CD8-positive, alpha-beta memory T cell (primary cell): Measurements from ENCODE around the gene C10orf90. TPM values are rescaled to one million over a fixed set of nuclear protein-coding genes. Genes with fewer than 3 reads are reported as not detected.

Source experiments
- CTCF ChIA-PET: fragments of 350-600 bp; sonication (Branson Sonifier 250); formaldehyde crosslinking; loops from one replicate; lab custom pipeline; 2021; ENCODE audit warnings: antibody characterized with exemption; lab: Charles Lee
- POLR2A ChIA-PET: fragments of 350-600 bp; sonication (Branson Sonifier 250); formaldehyde crosslinking; loops from one replicate; lab custom pipeline; 2021; ENCODE audit warnings: antibody characterized with exemption; lab: Charles Lee
- DNase-seq, 5 donors: peaks; one replicate each; pipeline versions ENCODE4 v3.0.0 to v3.0.0-alpha.2; 2020 to 2022; ENCODE audit warnings: mixed read lengths in 1 of 5
- H3K27ac ChIP-seq: one replicate; pipeline ENCODE4 v1.7.0; 2013; ENCODE audit warnings: low read depth, mild to moderate bottlenecking, low read length, moderate library complexity
- H3K27me3 ChIP-seq: 2 replicates; pipeline ENCODE4 v1.7.0; 2013; ENCODE audit warnings: low read length, mild to moderate bottlenecking; ENCODE audit not compliant: insufficient read depth, poor library complexity, severe bottlenecking
- H3K36me3 ChIP-seq: 2 replicates; pipeline ENCODE4 v1.7.0; 2013; ENCODE audit warnings: mild to moderate bottlenecking, low read length, moderate library complexity; ENCODE audit not compliant: insufficient read depth
- H3K4me1 ChIP-seq: 2 replicates; pipeline ENCODE4 v1.7.0; 2013; ENCODE audit warnings: mild to moderate bottlenecking, low read length, moderate library complexity; ENCODE audit not compliant: insufficient read depth
- H3K4me3 ChIP-seq: 2 replicates; pipeline ENCODE4 v1.7.0; 2013; ENCODE audit warnings: mild to moderate bottlenecking, low read length
- H3K9me3 ChIP-seq: 2 replicates; pipeline ENCODE4 v1.7.0; 2013; ENCODE audit warnings: mild to moderate bottlenecking, low read length
- H3K27ac Mint-ChIP-seq, 8 donors: one replicate each; pipeline ENCODE4 v1.8.0; 2020 to 2021; ENCODE audit warnings: mixed read lengths in 8 of 8, mild to moderate bottlenecking in 6 of 8, inconsistent platforms in 3 of 8, moderate library complexity in 3 of 8
- H3K27me3 Mint-ChIP-seq, 2 donors: one replicate each; pipeline ENCODE4 v1.8.0; 2020 to 2021; ENCODE audit warnings: mixed read lengths in 2 of 2, mild to moderate bottlenecking in 1 of 2, moderate library complexity in 1 of 2
- H3K36me3 Mint-ChIP-seq, 3 donors: one replicate each; pipeline ENCODE4 v1.8.0; 2020 to 2021; ENCODE audit warnings: mixed read lengths in 3 of 3, inconsistent platforms in 1 of 3, mild to moderate bottlenecking in 1 of 3
- H3K4me1 Mint-ChIP-seq, 3 donors: one replicate each; pipeline ENCODE4 v1.8.0; 2020 to 2021; ENCODE audit warnings: mixed read lengths in 3 of 3, inconsistent platforms in 1 of 3, mild to moderate bottlenecking in 1 of 3
- H3K4me3 Mint-ChIP-seq, 7 donors: one replicate each; pipeline ENCODE4 v1.8.0; 2020 to 2021; ENCODE audit warnings: mixed read lengths in 7 of 7, mild to moderate bottlenecking in 6 of 7, moderate library complexity in 4 of 7, inconsistent platforms in 2 of 7
- H3K9me3 Mint-ChIP-seq, 5 donors: one replicate each; pipeline ENCODE4 v1.8.0; 2020 to 2022; ENCODE audit warnings: mixed read lengths in 5 of 5, mild to moderate bottlenecking in 3 of 5, moderate library complexity in 2 of 5, inconsistent platforms in 1 of 5
- polyA plus RNA-seq: library from polyadenylated mRNA; unstranded; fragments of 300-500 nt; fragmentation: Illumina TruSeq; gene quantifications from one replicate; pipeline ENCODE4 v1.2.3, GENCODE V29; 2021
- total RNA-seq, 2 experiments: library from RNA; stranded (reverse); gene quantifications; one replicate each; pipeline ENCODE4 v1.2.3, GENCODE V29; 2021

C10orf90 gene
- total and polyA plus RNA-seq, 3 experiments from 2014 or later: not detected

DNA sequence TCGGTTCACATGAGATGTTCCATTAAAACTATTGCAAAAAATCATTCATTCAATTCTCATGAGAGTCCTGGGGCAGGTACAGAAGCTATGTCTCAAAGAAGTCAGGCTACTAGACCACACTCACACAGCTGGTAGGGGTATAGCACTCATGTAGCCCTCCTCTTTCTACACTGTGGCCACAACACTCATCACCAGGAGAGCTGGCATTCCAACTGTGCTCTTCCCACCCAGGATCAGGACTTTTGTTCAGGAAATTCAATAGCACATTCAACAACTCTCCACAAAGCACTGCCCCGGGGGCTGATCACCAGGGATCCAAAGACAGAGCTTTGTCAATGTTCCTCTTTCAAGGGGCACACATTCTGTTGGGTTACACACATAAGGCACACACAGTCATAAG is 31.0 kb upstream of the C10orf90 start:
- Mint-ChIP-seq H3K36me3 (peaks cover 0 to 1% (median 0%) of the 10 kb centered on the region in 3 donors), H3K4me1 (no peaks in the 10 kb centered on the region), H3K27me3 (peaks cover 0 to 2% of the 10 kb centered on the region in 2 donors), H3K4me3 (no peak overlapping the region), H3K9me3 (peaks cover 0 to 8% (median 3%) of the 10 kb centered on the region in 5 donors), H3K27ac (no peak overlapping the region)
- DNase-seq: no peak
- POLR2A ChIA-PET: no interaction called here
- Histone ChIP-seq H3K27me3 (no peaks in the 10 kb centered on the region), H3K4me1 (no peaks in the 10 kb centered on the region), H3K4me3 (no peak overlapping the region), H3K9me3 (no peaks in the 10 kb centered on the region), H3K27ac (no peak overlapping the region), H3K36me3 (no peaks in the 10 kb centered on the region)
- CTCF ChIA-PET: no interaction called here

- Mint-ChIP-seq H3K27ac (no peak overlapping the region), H3K27me3 (no peaks in the 10 kb centered on the region), H3K36me3 (peaks cover 0 to 1% (median 0%) of the 10 kb centered on the region in 3 donors), H3K4me3 (no peak overlapping the region), H3K4me1 (no peaks in the 10 kb centered on the region), H3K9me3 (peaks cover 0 to 11% (median 5%) of the 10 kb centered on the region in 5 donors)
- Histone ChIP-seq H3K9me3 (no peaks in the 10 kb centered on the region), H3K4me1 (no peaks in the 10 kb centered on the region), H3K27ac (no peak overlapping the region), H3K4me3 (no peak overlapping the region), H3K36me3 (no peaks in the 10 kb centered on the region), H3K27me3 (no peaks in the 10 kb centered on the region)
- no peak for DNase-seq
- ChIA-PET POLR2A (no interaction called here), CTCF (no interaction called here)
These were observed 26.2 kb upstream of the C10orf90 start for GRCh38 chr10:126696684-126697083.

- no peak overlapping the region for H3K27ac Mint-ChIP-seq
- no peaks in the 10 kb centered on the region for H3K27me3 ChIP-seq
- no peaks in the 10 kb centered on the region for H3K4me1 ChIP-seq
- H3K27ac ChIP-seq: no peak overlapping the region
- no peak for DNase-seq
- H3K4me1 Mint-ChIP-seq: no peaks in the 10 kb centered on the region
- no peak overlapping the region for H3K4me3 Mint-ChIP-seq
- H3K9me3 ChIP-seq: no peaks in the 10 kb centered on the region
- CTCF ChIA-PET: no interaction called here
- no peaks in the 10 kb centered on the region for H3K27me3 Mint-ChIP-seq
- H3K9me3 Mint-ChIP-seq: peaks cover 0 to 10% (median 3%) of the 10 kb centered on the region in 5 donors
- H3K36me3 ChIP-seq: no peaks in the 10 kb centered on the region
- H3K4me3 ChIP-seq: no peak overlapping the region
- H3K36me3 Mint-ChIP-seq: no peaks in the 10 kb centered on the region
- POLR2A ChIA-PET: no interaction called here
These were observed 21.0 kb upstream of the C10orf90 start for GRCh38 chr10:126691456-126691855.

- Histone ChIP-seq H3K27ac (no peak overlapping the region), H3K9me3 (no peaks in the 10 kb centered on the region), H3K4me1 (no peaks in the 10 kb centered on the region), H3K27me3 (no peaks in the 10 kb centered on the region), H3K36me3 (no peaks in the 10 kb centered on the region), H3K4me3 (no peak overlapping the region)
- peaks cover 0 to 10% (median 3%) of the 10 kb centered on the region in 5 donors for H3K9me3 Mint-ChIP-seq
- no peaks in the 10 kb centered on the region for H3K36me3 Mint-ChIP-seq
- POLR2A ChIA-PET: no interaction called here
- CTCF ChIA-PET: no interaction called here
- H3K4me1 Mint-ChIP-seq: no peaks in the 10 kb centered on the region
- H3K27me3 Mint-ChIP-seq: no peaks in the 10 kb centered on the region
- no peak for DNase-seq
- no peak overlapping the region for H3K4me3 Mint-ChIP-seq
- no peak overlapping the region for H3K27ac Mint-ChIP-seq
These were observed 20.0 kb upstream of the C10orf90 start for GRCh38 chr10:126690534-126690933.

GRCh38 chr10:126689461-126689994 is 19.0 kb upstream of the C10orf90 start:
- DNase-seq: no peak
- Histone ChIP-seq H3K4me3 (no peak overlapping the region), H3K36me3 (no peaks in the 10 kb centered on the region), H3K27me3 (no peaks in the 10 kb centered on the region), H3K9me3 (no peaks in the 10 kb centered on the region), H3K4me1 (no peaks in the 10 kb centered on the region), H3K27ac (no peak overlapping the region)
- Mint-ChIP-seq H3K4me1 (no peaks in the 10 kb centered on the region), H3K36me3 (no peaks in the 10 kb centered on the region), H3K27me3 (no peaks in the 10 kb centered on the region), H3K9me3 (peaks cover 0 to 6% (median 2%) of the 10 kb centered on the region in 5 donors), H3K27ac (no peak overlapping the region), H3K4me3 (no peak overlapping the region)
- POLR2A ChIA-PET: no interaction called here
- CTCF ChIA-PET: no interaction called here

DNA sequence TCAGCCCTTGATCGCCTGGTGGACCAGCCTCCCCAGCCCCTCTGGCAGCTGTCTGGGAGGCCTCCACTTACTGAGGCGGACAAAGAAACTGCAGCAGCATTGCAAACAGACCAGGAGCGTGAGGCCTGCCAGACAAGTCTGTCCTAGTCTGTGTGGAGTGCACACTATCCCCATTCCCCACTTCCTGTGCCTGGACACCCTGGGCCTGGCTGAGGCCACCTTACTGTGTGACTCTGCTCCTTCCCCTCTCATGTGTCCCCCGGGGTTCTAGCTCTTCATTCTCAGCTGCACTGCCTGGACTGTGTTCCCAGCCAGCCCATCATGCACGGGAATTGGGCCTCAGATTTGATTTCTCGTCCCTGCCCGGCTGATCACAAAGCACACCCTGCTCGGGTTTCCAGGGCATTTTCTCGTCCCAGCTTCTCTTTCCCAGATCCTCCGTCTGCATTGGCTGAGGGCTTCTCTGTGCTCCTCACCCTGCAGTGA is 16.7 kb upstream of the C10orf90 start:
- Histone ChIP-seq H3K4me1 (no peaks in the 10 kb centered on the region), H3K4me3 (no peak overlapping the region), H3K9me3 (no peaks in the 10 kb centered on the region), H3K36me3 (no peaks in the 10 kb centered on the region), H3K27ac (no peak overlapping the region), H3K27me3 (no peaks in the 10 kb centered on the region)
- Mint-ChIP-seq H3K27ac (no peak overlapping the region), H3K9me3 (peaks cover 0 to 2% (median 0%) of the 10 kb centered on the region in 5 donors), H3K4me3 (no peak overlapping the region), H3K4me1 (no peaks in the 10 kb centered on the region), H3K36me3 (no peaks in the 10 kb centered on the region), H3K27me3 (no peaks in the 10 kb centered on the region)
- ChIA-PET CTCF (no interaction called here), POLR2A (no interaction called here)
- DNase-seq: no peak

DNA sequence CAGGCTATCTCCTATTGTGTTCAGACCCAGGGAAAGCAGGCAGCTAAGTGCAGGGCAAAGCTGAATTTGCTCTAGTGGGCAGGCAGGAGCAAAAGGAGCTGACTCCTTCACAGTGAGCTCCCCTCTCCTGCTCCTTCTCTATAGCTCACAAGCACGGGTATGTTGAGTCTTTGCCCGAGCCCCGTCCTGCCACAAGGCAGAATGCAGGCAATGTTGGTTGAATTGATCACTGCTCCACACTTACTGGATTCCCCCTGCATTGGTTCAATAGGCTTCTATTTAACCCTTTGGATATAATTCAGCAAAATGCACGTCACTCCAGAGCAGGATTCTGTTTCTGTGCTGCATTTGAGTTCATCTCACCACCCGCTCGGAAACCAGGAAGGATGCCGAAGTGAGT is 16.2 kb upstream of the C10orf90 start:
- Mint-ChIP-seq H3K27me3 (no peaks in the 10 kb centered on the region), H3K4me1 (no peaks in the 10 kb centered on the region), H3K9me3 (peaks cover 0 to 2% (median 0%) of the 10 kb centered on the region in 5 donors), H3K27ac (no peak overlapping the region), H3K4me3 (no peak overlapping the region), H3K36me3 (no peaks in the 10 kb centered on the region)
- no peak for DNase-seq
- Histone ChIP-seq H3K9me3 (no peaks in the 10 kb centered on the region), H3K4me1 (no peaks in the 10 kb centered on the region), H3K27me3 (no peaks in the 10 kb centered on the region), H3K36me3 (no peaks in the 10 kb centered on the region), H3K27ac (no peak overlapping the region), H3K4me3 (no peak overlapping the region)
- CTCF ChIA-PET: no interaction called here
- POLR2A ChIA-PET: no interaction called here

GRCh38 chr10:126686268-126686667 is 15.8 kb upstream of the C10orf90 start:
- no peaks in the 10 kb centered on the region for H3K4me1 Mint-ChIP-seq
- no peaks in the 10 kb centered on the region for H3K27me3 Mint-ChIP-seq
- DNase-seq: no peak
- no peak overlapping the region for H3K27ac ChIP-seq
- H3K4me3 ChIP-seq: no peak overlapping the region
- H3K36me3 ChIP-seq: no peaks in the 10 kb centered on the region
- POLR2A ChIA-PET: no interaction called here
- H3K9me3 ChIP-seq: no peaks in the 10 kb centered on the region
- H3K9me3 Mint-ChIP-seq: peaks cover 0 to 2% (median 0%) of the 10 kb centered on the region in 5 donors
- CTCF ChIA-PET: no interaction called here
- H3K4me1 ChIP-seq: no peaks in the 10 kb centered on the region
- H3K36me3 Mint-ChIP-seq: no peaks in the 10 kb centered on the region
- H3K27ac Mint-ChIP-seq: no peak overlapping the region
- H3K4me3 Mint-ChIP-seq: no peak overlapping the region
- H3K27me3 ChIP-seq: no peaks in the 10 kb centered on the region
